B cell (primary cell): ENCODE results near the gene PLA2G2D. TPM values are rescaled to one million over a fixed set of nuclear protein-coding genes. Genes with fewer than 3 reads are reported as not detected.

Experiments used
- ATAC-seq: fragments of 200-7000 bp; cut with Tn5 transposase; one replicate; pipeline ENCODE4 v1.10.0; 2021; ENCODE audit warnings: low read depth, mild to moderate bottlenecking, moderate number of reproducible peaks, moderate library complexity
- CTCF ChIA-PET: fragments of 350-600 bp; sonication (Branson Sonifier 250); formaldehyde crosslinking; loops from one replicate; lab custom pipeline; 2021; ENCODE audit warnings: antibody characterized with exemption, inconsistent platforms; lab: Charles Lee
- POLR2A ChIA-PET: fragments of 350-600 bp; sonication (Branson Sonifier 250); formaldehyde crosslinking; loops from one replicate; lab custom pipeline; 2021; ENCODE audit warnings: antibody characterized with exemption; lab: Charles Lee
- DNase-seq: peaks from one replicate; pipeline ENCODE4 v3.0.0; 2013
- H2AFZ ChIP-seq: 2 replicates; pipeline ENCODE4 v1.6.1; 2012; ENCODE audit warnings: mild to moderate bottlenecking, low read depth, low read length; ENCODE audit not compliant: insufficient read depth, poor library complexity, severe bottlenecking
- H3K27ac ChIP-seq, 2 donors: 1 replicate in 1 of 2; 2 replicates in 1 of 2; pipeline ENCODE4 v1.5.1; 2012 to 2013; ENCODE audit warnings: low read length in 2 of 2, mild to moderate bottlenecking in 2 of 2, moderate library complexity in 1 of 2
- H3K27me3 ChIP-seq, 4 experiments: fragments of 200-600 bp in 1 of 4; sonication (generic) in 1 of 4; replicated peaks in 1 of 4; 1 replicate in 2 of 4; 2 replicates in 2 of 4; pipeline versions ENCODE4 v1.6.1 to v1.7.0; 2013 to 2016; ENCODE audit warnings: low read length in 3 of 4, mild to moderate bottlenecking in 2 of 4, mixed read lengths in 1 of 4, moderate library complexity in 1 of 4; ENCODE audit not compliant: insufficient read depth in 4 of 4, control insufficient read depth in 3 of 4; ENCODE audit errors: control extremely low read depth in 1 of 4
- H3K36me3 ChIP-seq, 2 experiments: replicated peaks in 1 of 2; 1 replicate in 1 of 2; 2 replicates in 1 of 2; pipeline versions ENCODE4 v1.6.1 to v1.7.1; 2013; ENCODE audit warnings: low read length in 1 of 2; ENCODE audit not compliant: insufficient read depth in 2 of 2, control insufficient read depth in 1 of 2; ENCODE audit errors: control extremely low read depth in 1 of 2, extremely low read depth in 1 of 2
- H3K4me1 ChIP-seq, 2 donors: fragments of 200-600 bp in 1 of 2; sonication (generic) in 1 of 2; 1 replicate in 1 of 2; 2 replicates in 1 of 2; pipeline versions ENCODE4 v1.5.1 to v1.6.1; 2013 to 2017; ENCODE audit warnings: low read length in 2 of 2; ENCODE audit not compliant: control insufficient read depth in 2 of 2, insufficient read depth in 2 of 2
- H3K4me2 ChIP-seq: replicated peaks from 2 replicates; pipeline ENCODE3; 2012; ENCODE audit warnings: mild to moderate bottlenecking, low read depth, low read length; ENCODE audit not compliant: poor library complexity, severe bottlenecking
- H3K4me3 ChIP-seq, 5 experiments: fragments of 200-600 bp in 1 of 5; sonication (generic) in 1 of 5; 1 replicate in 3 of 5; 2 replicates in 2 of 5; pipeline versions ENCODE4 v1.5.1 to v1.7.0; 2011 to 2016; ENCODE audit warnings: low read length in 4 of 5, mild to moderate bottlenecking in 4 of 5, low read depth in 2 of 5, control low read depth in 1 of 5, moderate library complexity in 1 of 5; ENCODE audit not compliant: insufficient read depth in 1 of 5; ENCODE audit errors: control extremely low read depth in 1 of 5, extremely low read depth in 1 of 5
- H3K79me2 ChIP-seq: fragments of 200-600 bp; sonication (generic); one replicate; pipeline ENCODE4 v1.6.0; 2016; ENCODE audit warnings: low read length; ENCODE audit not compliant: control insufficient read depth, insufficient read depth
- H3K9ac ChIP-seq: fragments of 200-600 bp; sonication (generic); 2 replicates; pipeline ENCODE4 v1.6.1; 2017; ENCODE audit warnings: mild to moderate bottlenecking, low read length, moderate library complexity
- H3K9me3 ChIP-seq, 3 donors: one replicate each; pipeline versions ENCODE4 v1.6.1 to v1.7.1; 2013; ENCODE audit warnings: low read length in 2 of 3; ENCODE audit not compliant: control insufficient read depth in 2 of 3, insufficient read depth in 1 of 3; ENCODE audit errors: control extremely low read depth in 1 of 3
- H4K20me1 ChIP-seq: 2 replicates; pipeline ENCODE4 v1.6.0; 2012; ENCODE audit warnings: mild to moderate bottlenecking, low read length; ENCODE audit not compliant: insufficient read depth, control insufficient read depth, poor library complexity, severe bottlenecking
- H3K27ac Mint-ChIP-seq: one replicate; pipeline ENCODE4 v1.8.0; 2021; ENCODE audit warnings: mixed read lengths
- H3K27me3 Mint-ChIP-seq: one replicate; pipeline ENCODE4 v1.8.0; 2021; ENCODE audit warnings: mixed read lengths
- H3K4me1 Mint-ChIP-seq: one replicate; pipeline ENCODE4 v1.8.0; 2021; ENCODE audit warnings: mixed read lengths
- H3K4me3 Mint-ChIP-seq: one replicate; pipeline ENCODE4 v1.8.0; 2021; ENCODE audit warnings: mixed read lengths
- H3K9me3 Mint-ChIP-seq: one replicate; pipeline ENCODE4 v1.8.0; 2022; ENCODE audit warnings: mixed read lengths; ENCODE audit not compliant: insufficient read depth
- EZH2 ChIP-seq: IDR thresholded peaks from 2 replicates; pipeline ENCODE4 v1.6.1; 2012; ENCODE audit warnings: borderline replicate concordance, low read depth, mild to moderate bottlenecking, moderate library complexity, low read length; ENCODE audit not compliant: insufficient read depth, poor library complexity, severe bottlenecking
- WGBS: methylation state at CpG from one replicate; pipeline ENCODE4 v1.1.5; 2013; ENCODE audit warnings: missing lambda C conversion rate; ENCODE audit not compliant: insufficient coverage; 5-methylcytosine and 5-hydroxymethylcytosine counted together
- intact Hi-C: fragments of 100-400 bp; cut with micrococcal nuclease; formaldehyde crosslinking; loops from one replicate; pipeline ENCODE4 v1.10.0; 2022
- polyA plus RNA-seq: library from polyadenylated mRNA; depleted of rRNA; stranded (reverse); fragments of >200 nt; gene quantifications from 2 replicates; pipeline ENCODE4 v1.2.3, GENCODE V29; 2012
- total RNA-seq, 2 donors: library from RNA; stranded (reverse); fragments of 120-200 nt in 1 of 2; gene quantifications; 1 replicate in 1 of 2; 2 replicates in 1 of 2; pipeline versions ENCODE4 v1.2.3 to v1.2.4, GENCODE V29; 2013 to 2022
- TF ChIP-seq, protein P1 (sequence below): fragments of 200-600 bp; IDR thresholded peaks from one replicate; pipeline ENCODE4 v1.8.0; 2022; ENCODE audit warnings: antibody characterized with exemption, mild to moderate bottlenecking

PLA2G2D gene
- total and polyA plus RNA-seq, 2 donors (not counting 1 experiment from before 2014, with no cell fraction given) = 2.3 to 2.8 TPM

DNA sequence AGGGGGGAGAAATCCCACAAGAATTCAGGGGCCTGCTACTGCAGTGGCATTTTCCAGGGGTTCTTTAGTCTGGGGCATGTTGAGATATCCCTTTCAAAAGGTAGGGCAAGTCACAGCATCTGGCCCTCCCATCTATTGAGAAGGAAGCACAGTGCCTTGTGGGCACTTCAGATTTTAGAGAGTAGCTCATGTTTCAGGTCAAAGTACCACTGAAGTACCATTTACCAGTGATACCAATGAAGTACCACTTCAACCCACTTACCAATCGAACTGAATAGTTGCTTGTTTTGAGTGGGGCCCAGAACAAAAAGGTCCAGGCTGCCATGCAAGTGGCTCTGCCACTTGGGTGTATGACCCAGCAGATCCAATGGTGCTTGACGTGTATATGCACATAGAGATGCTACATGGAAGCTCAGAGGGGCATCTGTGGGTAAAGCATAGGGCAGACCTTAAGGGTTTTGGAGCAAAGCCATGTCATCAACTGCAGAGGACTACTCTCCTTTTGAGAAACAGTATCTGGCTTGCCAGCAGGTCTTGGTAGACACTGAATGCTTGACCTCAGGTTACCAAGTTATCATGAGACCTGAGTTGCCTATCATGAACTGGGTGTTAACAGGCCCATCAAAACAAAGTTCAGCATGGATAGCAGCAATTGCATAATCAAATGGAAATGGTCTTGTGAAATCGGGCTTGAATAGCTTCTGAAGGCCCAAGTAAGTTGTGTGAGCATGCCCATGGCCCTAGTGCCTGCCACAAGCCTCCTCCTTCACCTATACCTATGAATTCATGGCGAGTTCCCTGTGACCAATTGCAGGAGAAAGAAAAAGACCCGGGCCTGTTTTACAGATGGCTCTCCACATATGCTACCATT, 23.5 kb downstream of the PLA2G2D start:
- H3K36me3 ChIP-seq = no peaks in the 10 kb centered on the region
- H3K27ac ChIP-seq = no peak overlapping the region
- no peak overlapping the region for H3K9ac ChIP-seq
- no peak overlapping the region for H3K4me3 Mint-ChIP-seq
- H3K4me1 ChIP-seq = peaks cover 1% of the 10 kb centered on the region in 2 donors
- H3K9me3 ChIP-seq = no peaks in the 10 kb centered on the region
- H3K79me2 ChIP-seq = no peaks in the 10 kb centered on the region
- 72% methylated on average over 5 of the region's 5 CpGs for WGBS
- H4K20me1 ChIP-seq = no peaks in the 10 kb centered on the region
- H3K27ac Mint-ChIP-seq = no peak overlapping the region
- ATAC-seq (no peak), DNase-seq (no peak)
- ChIA-PET CTCF (interaction anchor here (0.6 to 8.8 kb wide), 2 partner anchors 37 to 57 kb away, joined by 3 to 105 read pairs; no protein-coding TSS in a partner anchor), POLR2A (no interaction called here)
- H3K27me3 Mint-ChIP-seq = peaks cover 7% of the 10 kb centered on the region
- intact Hi-C loops = no loop called here
- H3K27me3 ChIP-seq = no peaks in the 10 kb centered on the region
- H3K4me1 Mint-ChIP-seq = no peaks in the 10 kb centered on the region
- no peaks in the 10 kb centered on the region for H3K9me3 Mint-ChIP-seq
- no peak overlapping the region for H3K4me3 ChIP-seq
- no peak for TF ChIP-seq EZH2
- TF ChIP-seq, protein P1, sequence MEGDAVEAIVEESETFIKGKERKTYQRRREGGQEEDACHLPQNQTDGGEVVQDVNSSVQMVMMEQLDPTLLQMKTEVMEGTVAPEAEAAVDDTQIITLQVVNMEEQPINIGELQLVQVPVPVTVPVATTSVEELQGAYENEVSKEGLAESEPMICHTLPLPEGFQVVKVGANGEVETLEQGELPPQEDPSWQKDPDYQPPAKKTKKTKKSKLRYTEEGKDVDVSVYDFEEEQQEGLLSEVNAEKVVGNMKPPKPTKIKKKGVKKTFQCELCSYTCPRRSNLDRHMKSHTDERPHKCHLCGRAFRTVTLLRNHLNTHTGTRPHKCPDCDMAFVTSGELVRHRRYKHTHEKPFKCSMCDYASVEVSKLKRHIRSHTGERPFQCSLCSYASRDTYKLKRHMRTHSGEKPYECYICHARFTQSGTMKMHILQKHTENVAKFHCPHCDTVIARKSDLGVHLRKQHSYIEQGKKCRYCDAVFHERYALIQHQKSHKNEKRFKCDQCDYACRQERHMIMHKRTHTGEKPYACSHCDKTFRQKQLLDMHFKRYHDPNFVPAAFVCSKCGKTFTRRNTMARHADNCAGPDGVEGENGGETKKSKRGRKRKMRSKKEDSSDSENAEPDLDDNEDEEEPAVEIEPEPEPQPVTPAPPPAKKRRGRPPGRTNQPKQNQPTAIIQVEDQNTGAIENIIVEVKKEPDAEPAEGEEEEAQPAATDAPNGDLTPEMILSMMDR = no peak
- no peak overlapping the region for H2AFZ ChIP-seq
- H3K4me2 ChIP-seq = no peak overlapping the region

DNA sequence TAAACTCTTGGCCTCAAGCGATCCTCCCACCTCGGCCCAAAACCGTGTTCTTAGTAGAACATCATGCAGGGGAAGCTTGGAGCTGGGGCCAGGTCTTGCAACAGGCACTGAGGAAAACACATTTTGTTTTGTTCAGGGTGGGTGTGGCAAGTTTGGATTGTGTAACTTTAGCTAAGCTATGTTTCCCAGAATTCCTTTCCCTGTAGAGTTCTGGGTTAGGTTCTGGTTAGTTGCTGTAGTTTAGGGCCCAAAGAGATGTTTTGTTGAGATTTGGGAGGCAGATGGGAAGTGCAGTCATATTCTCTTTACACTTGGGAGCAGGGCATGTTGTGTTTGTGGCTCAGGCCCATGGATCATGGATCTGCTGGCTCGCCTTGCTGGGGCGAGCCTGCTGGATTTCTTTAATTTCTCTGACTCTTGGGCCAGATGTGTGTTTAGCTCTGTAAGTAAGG, 25.4 kb downstream of the PLA2G2D start:
- no peaks in the 10 kb centered on the region for H3K9me3 ChIP-seq
- ATAC-seq (no peak), DNase-seq (no peak)
- H3K27me3 Mint-ChIP-seq = peaks cover 7% of the 10 kb centered on the region
- H3K4me3 Mint-ChIP-seq = no peak overlapping the region
- intact Hi-C loops = no loop called here
- no peaks in the 10 kb centered on the region for H3K4me1 ChIP-seq
- no peak overlapping the region for H3K4me3 ChIP-seq
- no peak overlapping the region for H2AFZ ChIP-seq
- TF ChIP-seq, protein P1 = no peak
- TF ChIP-seq EZH2 = no peak
- WGBS = 90% methylated on average over 5 of the region's 5 CpGs
- no peaks in the 10 kb centered on the region for H3K9me3 Mint-ChIP-seq
- H3K9ac ChIP-seq = no peak overlapping the region
- H3K4me1 Mint-ChIP-seq = no peaks in the 10 kb centered on the region
- H3K4me2 ChIP-seq = no peak overlapping the region
- no peak overlapping the region for H3K27ac Mint-ChIP-seq
- no peak overlapping the region for H3K27ac ChIP-seq
- ChIA-PET POLR2A (no interaction called here), CTCF (interaction anchor here (0.6 to 1.7 kb wide), 4 partner anchors 8 to 58 kb away, joined by 3 to 7 read pairs (median 4); no protein-coding TSS in a partner anchor)
- H4K20me1 ChIP-seq = no peaks in the 10 kb centered on the region
- no peaks in the 10 kb centered on the region for H3K79me2 ChIP-seq
- H3K36me3 ChIP-seq = no peaks in the 10 kb centered on the region
- H3K27me3 ChIP-seq = no peaks in the 10 kb centered on the region
